GM21576 (cell line): Measurements from ENCODE around the gene MRPS7.
A peak's percentile ranks its signal among the peaks of the same experiment; 100 is the strongest.

Experiments
- ATAC-seq: cut with Tn5 transposase; IDR thresholded peaks from one replicate; pipeline ENCODE4 v1.9.1; 2021; ENCODE audit warnings: mild to moderate bottlenecking, moderate library complexity; ENCODE audit not compliant: unreplicated experiment

Gene MRPS7

GRCh38 chr17:75307957-75308731 is 46.5 kb downstream of the MRPS7 start:
- no peak for ATAC-seq

GRCh38 chr17:75308732-75309629 is 47.3 kb downstream of the MRPS7 start:
- ATAC-seq: no peak

- ATAC-seq: peak; percentile 49
Measured at GRCh38 chr17:75313941-75314551, 52.4 kb downstream of the MRPS7 start.

- no peak for ATAC-seq
Measured at GRCh38 chr17:75315541-75316243, 54.0 kb downstream of the MRPS7 start.
